ENCODE data around the gene PLSCR2. TPM values are rescaled to one million over a fixed set of nuclear protein-coding genes. Genes with fewer than 3 reads are reported as not detected.

Gene PLSCR2, protein sequence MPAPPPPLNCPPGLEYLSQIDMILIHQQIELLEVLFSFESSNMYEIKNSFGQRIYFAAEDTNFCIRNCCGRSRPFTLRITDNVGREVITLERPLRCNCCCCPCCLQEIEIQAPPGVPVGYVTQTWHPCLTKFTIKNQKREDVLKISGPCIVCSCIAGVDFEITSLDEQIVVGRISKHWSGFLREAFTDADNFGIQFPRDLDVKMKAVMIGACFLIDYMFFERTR
- not detected in 2 replicates for total RNA-seq (2012; rRNA removed)

DNA sequence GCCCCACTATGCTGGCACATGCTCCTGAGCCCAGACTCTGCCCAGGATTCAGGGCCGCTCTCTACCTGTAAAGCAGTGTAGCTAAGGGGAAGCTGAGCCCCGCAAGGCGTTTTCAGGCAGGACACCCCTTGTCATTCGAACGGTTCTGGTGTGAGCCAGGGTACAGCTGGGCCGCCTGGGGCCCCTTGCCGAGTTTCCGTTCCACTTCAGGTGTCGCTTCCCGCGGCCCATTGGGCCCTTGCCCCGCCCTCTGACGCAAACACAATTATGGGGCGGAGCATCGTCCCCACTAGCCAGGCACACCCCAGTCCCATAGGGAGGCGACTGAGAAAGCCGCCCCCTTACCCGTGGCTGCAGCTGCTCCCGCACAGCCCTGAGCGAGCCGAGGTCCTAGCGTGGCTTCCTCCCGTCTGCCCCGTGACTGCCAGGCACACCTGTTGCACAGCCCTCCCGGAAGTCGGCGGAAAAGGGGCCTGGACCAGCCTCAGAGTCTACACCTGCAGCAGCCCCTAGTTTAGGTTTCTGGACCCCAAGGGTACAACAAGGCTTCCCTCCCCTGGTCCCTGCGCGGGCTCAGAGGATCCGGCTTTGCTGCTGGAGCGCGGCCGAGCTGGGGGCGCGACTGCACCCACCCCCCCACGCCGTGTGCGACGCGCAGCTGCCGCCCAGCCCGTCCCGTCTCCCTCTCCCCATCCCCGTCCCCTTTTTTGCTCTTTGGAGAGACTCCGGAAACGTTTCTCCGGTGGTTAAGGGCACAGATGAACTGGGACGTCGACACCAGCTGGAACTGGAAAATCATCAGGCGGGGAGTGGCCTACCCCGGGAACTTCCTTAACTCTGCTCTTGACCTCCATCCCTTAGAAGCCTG is at the start of gene PLSCR2:
Gene PLSCR2, minus strand, starts transcription at position 412 of the 868 bp plus-strand sequence. CDS start 9,657 bp downstream, outside the sequence.
- H3K36me3 ChIP-seq (ENCODE audit: insufficient read depth, low read length), result no peaks in the 10 kb centered on the region
- peak within 1 kb of the TSS; percentile 52 for H3K9ac ChIP-seq (ENCODE audit: low read depth, low read length)
- no peaks in the 10 kb centered on the region for H3K9me3 ChIP-seq (replicated peaks; ENCODE audit: low read length)
- no peaks in the 10 kb centered on the region for H3K27me3 ChIP-seq (ENCODE audit: control insufficient read depth, insufficient read depth, low read length)
- peaks cover 75% of the 10 kb centered on the region for H3K4me1 ChIP-seq (ENCODE audit: control insufficient read depth, insufficient read depth, low read length)
- H3K4me3 ChIP-seq (ENCODE audit: low read length), result peak within 1 kb of the TSS; percentile 47
- H3K4me2 ChIP-seq (ENCODE audit: low read length), result peak within 1 kb of the TSS; percentile 76

DNA sequence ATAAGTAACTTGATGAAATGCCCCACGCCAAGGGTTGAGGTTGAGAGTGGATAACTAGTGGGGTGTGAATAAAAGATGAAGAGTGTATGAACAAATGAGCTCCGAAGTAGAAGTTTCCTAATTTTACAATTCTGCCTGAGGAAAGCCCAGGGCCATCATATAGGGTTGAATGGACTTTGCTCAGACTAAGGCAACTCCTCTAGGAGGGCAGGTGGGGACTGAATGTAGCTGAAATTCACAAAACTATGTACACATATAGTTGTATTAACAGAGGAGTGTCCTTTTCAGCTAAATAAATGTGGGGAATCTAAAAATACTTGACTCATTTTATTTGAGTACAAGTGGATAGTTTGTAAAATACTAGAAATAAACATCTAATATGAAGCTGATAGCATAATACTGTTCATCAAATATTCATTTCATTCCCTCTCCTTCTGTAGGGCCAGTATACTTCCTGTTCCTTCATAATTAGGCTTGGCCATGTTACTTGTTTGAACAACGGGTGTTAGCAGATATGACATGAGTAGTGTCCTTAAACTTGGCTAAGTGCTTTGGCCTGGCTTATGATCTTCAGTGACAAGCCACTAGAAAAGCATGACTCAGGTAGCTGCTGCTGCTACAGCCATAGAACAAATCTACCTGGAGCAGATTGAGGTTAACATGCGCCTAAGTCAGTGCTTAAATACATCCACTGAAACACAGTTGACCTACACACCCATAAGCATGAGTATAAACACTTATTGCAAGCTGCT is 48.5 kb upstream of the PLSCR2 start:
- Histone ChIP-seq H3K4me3 (ENCODE audit: low read length) (no peak overlapping the region), H3K9me3 (replicated peaks; ENCODE audit: low read length) (no peaks in the 10 kb centered on the region), H3K9ac (ENCODE audit: low read depth, low read length) (no peak overlapping the region), H3K36me3 (ENCODE audit: insufficient read depth, low read length) (peaks cover 41% of the 10 kb centered on the region), H3K4me1 (ENCODE audit: control insufficient read depth, insufficient read depth, low read length) (peaks cover 10% of the 10 kb centered on the region), H3K4me2 (ENCODE audit: low read length) (no peak overlapping the region), H3K27me3 (ENCODE audit: control insufficient read depth, insufficient read depth, low read length) (no peaks in the 10 kb centered on the region)

DNA sequence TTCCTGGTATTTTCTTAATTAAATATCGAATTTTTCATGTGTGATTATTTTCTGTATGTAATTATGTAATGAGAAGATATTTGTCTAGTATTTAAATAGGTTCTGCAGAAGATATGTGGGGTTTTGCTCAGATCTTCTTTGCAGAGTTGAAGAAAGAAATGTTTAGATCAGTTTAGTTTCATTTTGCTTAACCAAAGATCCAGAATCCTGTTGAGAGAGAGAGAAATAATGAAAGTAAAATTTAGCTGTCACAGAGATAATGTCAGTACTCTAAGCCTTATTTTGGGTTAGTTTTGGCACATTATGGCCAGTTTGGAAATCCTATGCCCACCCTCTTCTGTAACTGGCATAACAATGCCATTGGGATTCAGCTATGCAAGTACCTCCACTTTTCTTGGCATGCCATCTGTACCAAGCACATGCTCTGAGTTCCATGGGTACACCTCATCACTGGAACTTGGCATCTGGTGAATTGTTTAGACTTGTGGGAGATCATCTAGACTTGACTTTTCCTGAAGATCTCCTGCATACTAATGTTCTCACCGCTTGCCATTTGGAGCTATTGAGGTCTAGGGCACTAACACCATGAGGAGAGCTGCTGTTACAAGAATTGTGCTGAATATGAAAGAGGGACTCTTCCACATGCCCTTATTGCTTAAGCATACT is 44.2 kb upstream of the PLSCR2 start:
- H3K4me3 ChIP-seq (ENCODE audit: low read length), result no peak overlapping the region
- no peak overlapping the region for H3K4me2 ChIP-seq (ENCODE audit: low read length)
- H3K36me3 ChIP-seq (ENCODE audit: insufficient read depth, low read length), result peaks cover 30% of the 10 kb centered on the region
- H3K9ac ChIP-seq (ENCODE audit: low read depth, low read length), result no peak overlapping the region
- peaks cover 7% of the 10 kb centered on the region for H3K4me1 ChIP-seq (ENCODE audit: control insufficient read depth, insufficient read depth, low read length)
- H3K9me3 ChIP-seq (replicated peaks; ENCODE audit: low read length), result no peaks in the 10 kb centered on the region
- no peaks in the 10 kb centered on the region for H3K27me3 ChIP-seq (ENCODE audit: control insufficient read depth, insufficient read depth, low read length)

DNA sequence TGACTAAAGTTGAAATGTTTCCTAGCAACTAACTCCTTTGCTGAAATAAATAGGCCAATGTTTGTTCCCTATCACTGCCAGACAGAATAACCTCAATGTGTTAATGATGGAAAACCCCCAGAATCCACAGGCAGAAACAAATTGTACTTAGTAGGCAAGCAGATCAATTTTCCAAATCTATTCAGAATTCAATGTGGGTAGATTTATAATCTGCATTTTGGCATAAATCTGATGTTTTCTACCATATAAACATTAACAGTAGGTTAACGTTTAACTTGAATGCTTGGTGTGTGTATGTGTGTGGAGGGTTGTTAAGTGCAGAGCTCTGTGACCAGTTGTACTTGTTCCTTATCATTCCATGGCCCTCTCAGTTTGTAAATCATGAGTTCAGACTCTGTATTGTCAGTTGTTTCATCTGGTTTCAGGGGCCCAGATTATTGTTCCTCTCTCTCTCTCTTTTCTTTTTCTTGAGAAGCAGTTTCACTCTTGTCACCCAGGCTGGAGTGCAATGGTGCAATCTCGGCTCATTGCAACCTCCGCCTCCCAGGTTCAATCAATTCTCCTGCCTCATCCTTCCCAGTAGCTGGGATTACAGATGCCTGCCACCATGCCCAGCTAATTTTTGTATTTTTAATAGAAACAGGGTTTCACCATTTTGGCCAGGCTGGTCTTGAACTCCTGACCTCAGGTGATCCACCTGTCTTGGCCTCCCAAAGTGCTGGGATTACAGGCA is 42.2 kb upstream of the PLSCR2 start:
- Histone ChIP-seq H3K9me3 (replicated peaks; ENCODE audit: low read length) (no peaks in the 10 kb centered on the region), H3K27me3 (ENCODE audit: control insufficient read depth, insufficient read depth, low read length) (no peaks in the 10 kb centered on the region), H3K4me3 (ENCODE audit: low read length) (no peak overlapping the region), H3K9ac (ENCODE audit: low read depth, low read length) (no peak overlapping the region), H3K4me2 (ENCODE audit: low read length) (no peak overlapping the region), H3K36me3 (ENCODE audit: insufficient read depth, low read length) (peaks cover 30% of the 10 kb centered on the region), H3K4me1 (ENCODE audit: control insufficient read depth, insufficient read depth, low read length) (peaks cover 18% of the 10 kb centered on the region)

DNA sequence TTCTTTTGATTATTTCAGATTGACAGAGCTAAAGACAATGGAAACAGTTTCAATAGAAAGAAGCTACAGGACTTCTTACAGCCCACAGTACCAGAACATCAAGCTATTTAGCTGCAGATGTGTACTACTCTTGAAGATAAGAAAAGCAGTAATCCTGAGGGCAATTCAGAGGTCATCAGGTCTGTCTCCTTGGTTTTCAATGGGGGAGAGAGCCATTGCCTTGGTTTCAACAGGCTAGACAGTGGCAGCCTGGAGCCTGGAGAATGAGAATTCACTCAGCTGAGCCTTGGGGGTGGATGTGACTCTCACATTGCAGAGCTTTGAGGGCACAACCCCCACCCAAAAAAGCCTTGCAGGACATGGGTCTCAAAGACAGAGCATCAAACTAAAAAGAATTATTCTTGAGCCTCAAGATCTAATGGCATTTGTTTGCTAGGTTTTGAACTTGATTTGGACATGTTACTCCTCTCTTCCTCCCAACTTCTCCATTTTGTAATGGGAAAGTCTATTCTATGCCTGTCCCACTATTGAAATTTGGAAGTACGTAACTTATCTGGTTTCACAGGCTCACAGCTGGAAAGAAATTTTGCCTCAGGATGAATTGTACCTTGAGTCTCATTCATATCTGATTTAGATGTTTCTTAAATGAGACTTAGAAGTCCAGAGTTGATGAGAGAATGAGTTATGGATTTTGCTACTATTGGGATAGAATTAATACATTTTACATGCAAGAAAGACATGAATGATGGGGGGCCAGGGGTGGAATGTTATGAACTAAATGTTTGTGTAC is 38.2 kb upstream of the PLSCR2 start:
- H3K4me2 ChIP-seq (ENCODE audit: low read length), result no peak overlapping the region
- peaks cover 3% of the 10 kb centered on the region for H3K36me3 ChIP-seq (ENCODE audit: insufficient read depth, low read length)
- H3K27me3 ChIP-seq (ENCODE audit: control insufficient read depth, insufficient read depth, low read length), result no peaks in the 10 kb centered on the region
- no peaks in the 10 kb centered on the region for H3K9me3 ChIP-seq (replicated peaks; ENCODE audit: low read length)
- peaks cover 50% of the 10 kb centered on the region for H3K4me1 ChIP-seq (ENCODE audit: control insufficient read depth, insufficient read depth, low read length)
- peak overlapping the region; percentile 31 for H3K9ac ChIP-seq (ENCODE audit: low read depth, low read length)
- no peak overlapping the region for H3K4me3 ChIP-seq (ENCODE audit: low read length)

DNA sequence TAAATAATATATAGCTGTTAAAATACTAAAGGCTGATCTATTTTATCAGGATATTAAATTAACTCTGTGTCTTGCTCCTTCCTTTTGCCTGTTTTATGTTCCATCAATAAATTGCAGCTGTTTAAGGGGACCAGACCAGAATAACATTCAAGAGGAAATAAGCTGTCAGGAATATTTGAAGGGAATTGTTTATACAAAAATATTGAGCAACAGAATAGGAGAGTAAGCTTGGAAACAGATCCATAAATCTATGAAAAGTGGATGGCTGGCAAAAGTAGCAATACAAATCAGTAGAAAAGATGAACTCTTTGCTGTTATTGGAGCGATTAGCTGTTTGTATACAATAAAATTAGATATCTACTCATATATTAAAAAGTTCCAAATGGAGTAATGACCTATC is 36.2 kb upstream of the PLSCR2 start:
- H3K4me2 ChIP-seq (ENCODE audit: low read length), result no peak overlapping the region
- H3K4me1 ChIP-seq (ENCODE audit: control insufficient read depth, insufficient read depth, low read length), result peaks cover 50% of the 10 kb centered on the region
- no peaks in the 10 kb centered on the region for H3K36me3 ChIP-seq (ENCODE audit: insufficient read depth, low read length)
- H3K9ac ChIP-seq (ENCODE audit: low read depth, low read length), result peak overlapping the region; percentile 46
- H3K4me3 ChIP-seq (ENCODE audit: low read length), result no peak overlapping the region
- H3K27me3 ChIP-seq (ENCODE audit: control insufficient read depth, insufficient read depth, low read length), result no peaks in the 10 kb centered on the region
- no peaks in the 10 kb centered on the region for H3K9me3 ChIP-seq (replicated peaks; ENCODE audit: low read length)

DNA sequence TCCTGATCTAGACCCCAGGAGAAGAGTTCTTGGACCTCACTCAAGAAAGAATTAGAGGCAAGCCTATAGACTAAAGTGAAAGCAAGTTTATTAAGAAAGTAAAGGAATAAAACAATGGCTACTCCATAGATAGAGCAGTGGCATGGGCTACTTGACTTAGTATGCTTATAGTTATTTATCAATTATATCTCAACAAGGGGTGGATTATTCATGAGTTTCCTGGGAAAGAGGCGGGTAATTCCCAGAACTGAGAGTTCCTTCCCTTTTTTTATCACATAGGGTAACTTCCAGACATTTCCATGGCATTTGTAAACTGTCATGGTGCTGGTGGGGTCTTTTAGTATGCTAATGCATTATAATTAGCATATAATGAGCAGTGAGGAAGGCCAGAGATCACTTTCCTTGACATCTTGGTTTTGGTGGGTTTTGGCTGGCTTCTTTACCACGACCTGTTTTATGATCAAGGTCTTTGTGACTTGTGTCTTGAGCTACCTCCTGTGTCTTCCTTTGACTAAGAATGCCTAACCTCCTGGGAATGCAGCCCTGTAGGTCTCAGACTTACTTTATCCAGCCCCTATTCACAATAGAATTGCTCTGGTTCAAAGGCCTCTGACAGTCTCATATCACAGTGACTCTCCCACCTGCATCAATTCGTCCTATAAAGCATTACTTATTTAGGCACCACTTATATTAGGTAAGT is 35.3 kb upstream of the PLSCR2 start:
- H3K4me1 ChIP-seq (ENCODE audit: control insufficient read depth, insufficient read depth, low read length), result peaks cover 50% of the 10 kb centered on the region
- peak overlapping the region; percentile 54 for H3K9ac ChIP-seq (ENCODE audit: low read depth, low read length)
- H3K27me3 ChIP-seq (ENCODE audit: control insufficient read depth, insufficient read depth, low read length), result no peaks in the 10 kb centered on the region
- no peak overlapping the region for H3K4me2 ChIP-seq (ENCODE audit: low read length)
- no peaks in the 10 kb centered on the region for H3K9me3 ChIP-seq (replicated peaks; ENCODE audit: low read length)
- H3K36me3 ChIP-seq (ENCODE audit: insufficient read depth, low read length), result no peaks in the 10 kb centered on the region
- H3K4me3 ChIP-seq (ENCODE audit: low read length), result no peak overlapping the region

DNA sequence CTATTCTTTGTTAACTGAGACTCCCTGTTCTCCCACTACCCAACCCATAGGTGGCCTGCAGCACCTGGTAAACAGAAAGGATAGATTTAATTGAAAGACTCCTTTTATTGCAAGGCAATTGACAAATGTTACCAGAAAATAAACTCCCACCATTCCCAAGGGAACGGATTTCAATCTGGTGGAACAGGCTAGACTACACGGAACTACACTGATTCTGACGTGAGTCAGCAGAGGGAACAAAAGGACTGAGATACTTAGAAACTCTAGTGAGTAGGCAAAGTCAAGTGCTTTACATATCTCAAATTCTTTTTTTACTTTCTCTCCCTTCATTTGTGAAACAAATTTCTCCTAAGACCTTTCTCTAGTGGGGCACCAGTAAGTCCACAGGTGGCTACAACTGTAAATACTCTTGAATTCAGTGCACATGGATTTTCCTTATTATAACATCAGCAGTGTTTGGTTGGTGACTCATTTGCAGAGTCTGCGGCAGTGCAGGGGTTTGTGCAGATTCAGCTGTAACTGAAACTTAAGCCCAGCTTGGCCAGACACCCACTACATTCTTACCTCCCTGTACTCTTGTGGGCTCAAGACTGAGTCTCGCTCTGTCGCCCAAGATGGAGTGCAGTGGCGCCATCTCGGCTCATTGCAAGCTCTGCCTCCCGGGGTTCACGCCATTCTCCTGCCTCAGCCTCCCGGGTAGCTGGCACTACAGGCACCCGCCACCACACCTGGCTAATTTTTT is 34.3 kb upstream of the PLSCR2 start:
- H3K4me2 ChIP-seq (ENCODE audit: low read length), result peak overlapping the region; percentile 66
- no peaks in the 10 kb centered on the region for H3K36me3 ChIP-seq (ENCODE audit: insufficient read depth, low read length)
- no peak overlapping the region for H3K4me3 ChIP-seq (ENCODE audit: low read length)
- peaks cover 50% of the 10 kb centered on the region for H3K4me1 ChIP-seq (ENCODE audit: control insufficient read depth, insufficient read depth, low read length)
- peak overlapping the region; percentile 54 for H3K9ac ChIP-seq (ENCODE audit: low read depth, low read length)
- no peaks in the 10 kb centered on the region for H3K9me3 ChIP-seq (replicated peaks; ENCODE audit: low read length)
- H3K27me3 ChIP-seq (ENCODE audit: control insufficient read depth, insufficient read depth, low read length), result no peaks in the 10 kb centered on the region

DNA sequence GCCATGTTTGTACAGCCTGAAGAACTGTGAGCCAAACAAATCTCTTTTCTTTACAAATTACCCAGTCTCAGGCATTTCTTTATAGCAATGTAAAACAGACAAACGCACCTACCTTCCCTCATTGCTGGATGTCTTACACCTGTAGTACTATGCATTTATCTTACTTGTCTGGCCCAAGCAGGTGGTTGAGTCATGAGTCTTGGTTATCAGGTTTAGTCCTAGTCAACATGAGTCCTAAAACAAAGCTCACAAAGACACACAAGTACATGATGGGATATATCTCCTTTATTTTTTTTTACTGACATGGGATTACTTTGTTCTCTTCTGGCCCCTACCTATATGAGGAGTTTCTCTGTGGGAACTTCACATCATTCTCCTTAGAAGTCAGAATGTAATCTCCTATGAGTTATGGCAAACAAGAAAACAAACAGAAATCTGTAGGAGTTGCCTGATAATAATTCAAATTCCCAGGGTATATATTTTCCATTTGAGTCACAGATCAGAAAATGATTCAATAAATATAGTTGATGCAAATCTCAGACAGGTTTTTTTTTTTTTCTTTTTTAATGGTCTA is 33.6 kb upstream of the PLSCR2 start:
- peak overlapping the region; percentile 66 for H3K4me2 ChIP-seq (ENCODE audit: low read length)
- peak overlapping the region; percentile 54 for H3K9ac ChIP-seq (ENCODE audit: low read depth, low read length)
- peaks cover 50% of the 10 kb centered on the region for H3K4me1 ChIP-seq (ENCODE audit: control insufficient read depth, insufficient read depth, low read length)
- no peaks in the 10 kb centered on the region for H3K9me3 ChIP-seq (replicated peaks; ENCODE audit: low read length)
- H3K36me3 ChIP-seq (ENCODE audit: insufficient read depth, low read length), result no peaks in the 10 kb centered on the region
- no peak overlapping the region for H3K4me3 ChIP-seq (ENCODE audit: low read length)
- H3K27me3 ChIP-seq (ENCODE audit: control insufficient read depth, insufficient read depth, low read length), result no peaks in the 10 kb centered on the region

Measured in skeletal muscle satellite cell (primary cell).